Pancreas (tissue), 10 donors: ENCODE measurements around the gene NFIC. TPM values are rescaled to one million over a fixed set of nuclear protein-coding genes. Genes with fewer than 3 reads are reported as not detected.

ENCODE experiments used
- ATAC-seq, 4 donors: fragments of 200-7000 bp; cut with Tn5 transposase; one replicate each; pipeline versions ENCODE4 v1.8.0 to v1.9.1; 2020; ENCODE audit warnings: mild to moderate bottlenecking in 4 of 4, moderate library complexity in 4 of 4
- DNase-seq, 6 donors: peaks; one replicate each; pipeline ENCODE4 v3.0.0-alpha.2; 2020
- FAIRE-seq: peaks from 2 replicates; lab custom pipeline; 2012; peaks lifted over from hg19 to GRCh38; lab: Jason Lieb, UNC
- H3K27ac ChIP-seq, 4 donors: fragments of 200-600 bp; sonication (generic); 1 replicate in 3 of 4; 2 replicates in 1 of 4; pipeline versions ENCODE4 v1.5.0 to v1.8.0; 2020
- H3K27me3 ChIP-seq, 4 donors: fragments of 200-600 bp; one replicate each; pipeline ENCODE4 v1.8.0; 2021
- H3K36me3 ChIP-seq, 3 donors: fragments of 200-600 bp; sonication (generic) in 1 of 3; one replicate each; pipeline versions ENCODE4 v1.5.0 to v1.8.0; 2020 to 2021
- H3K4me1 ChIP-seq, 3 donors: fragments of 200-600 bp; one replicate each; pipeline ENCODE4 v1.8.0; 2021
- H3K4me3 ChIP-seq, 4 donors: fragments of 200-600 bp; sonication (generic) in 2 of 4; one replicate each; pipeline versions ENCODE4 v1.5.0 to v1.8.0; 2020 to 2021
- H3K9me3 ChIP-seq, 4 donors: fragments of 200-600 bp; one replicate each; pipeline ENCODE4 v1.8.0; 2021
- whole genome bisulfite sequencing, 2 donors: extraction: QIAGEN DNeasy Blood & Tissue Kit; methylation state at CpG; one replicate each; pipeline ENCODE4 v1.1.7; 2013; 5-methylcytosine and 5-hydroxymethylcytosine counted together
- intact Hi-C, 3 donors: fragments of 100-400 bp; cut with DNase I; formaldehyde crosslinking; loops; one replicate each; pipeline versions ENCODE4 v1.11.1 to v1.14.2; 2022
- polyA plus RNA-seq, 2 donors: library from polyadenylated mRNA; stranded (reverse); fragments of 200-250 nt; gene quantifications; one replicate each; pipeline ENCODE4 v1.2.3, GENCODE V29; 2013
- total RNA-seq, 6 donors: library from RNA; stranded (reverse); fragmentation: NEBNext Ultra II Directional in 4 of 6; extraction: Animal tissue kit (Norgen Biotek cat#: 25700) in 4 of 6; gene quantifications; one replicate each; pipeline versions ENCODE4 v1.2.1 to v1.2.4, GENCODE V29; 2021 to 2023
- TF ChIP-seq, protein P1 (sequence below), 4 donors: fragments of 200-600 bp; sonication (generic) in 3 of 4; IDR thresholded peaks; one replicate each; pipeline versions ENCODE4 v1.5.0 to v1.8.0; 2021; ENCODE audit warnings: antibody characterized with exemption in 4 of 4
- donor health status: healthy with polysubstance abuse.
- donor health status: DM: no; HTN: no; CAD: no; lungs with moderate emphysema.
- donor health status: DM: no; HTN: no; CAD: no.
- donor health status: control.
- donor health status: control.
- donor health status: Bipolar disorder and iron deficiency.
- donor health status: DM: yes; HTN: yes; CAD: no.
- donor health status: DM: no; HTN: no; CAD: no.
- donor health status: DM: no; HTN: no; CAD: no.
- donor health status: DM: yes; HTN: yes; CAD: no.

Gene NFIC
- total and polyA plus RNA-seq, 8 donors = 21.3 to 203 (median 115) TPM

DNA sequence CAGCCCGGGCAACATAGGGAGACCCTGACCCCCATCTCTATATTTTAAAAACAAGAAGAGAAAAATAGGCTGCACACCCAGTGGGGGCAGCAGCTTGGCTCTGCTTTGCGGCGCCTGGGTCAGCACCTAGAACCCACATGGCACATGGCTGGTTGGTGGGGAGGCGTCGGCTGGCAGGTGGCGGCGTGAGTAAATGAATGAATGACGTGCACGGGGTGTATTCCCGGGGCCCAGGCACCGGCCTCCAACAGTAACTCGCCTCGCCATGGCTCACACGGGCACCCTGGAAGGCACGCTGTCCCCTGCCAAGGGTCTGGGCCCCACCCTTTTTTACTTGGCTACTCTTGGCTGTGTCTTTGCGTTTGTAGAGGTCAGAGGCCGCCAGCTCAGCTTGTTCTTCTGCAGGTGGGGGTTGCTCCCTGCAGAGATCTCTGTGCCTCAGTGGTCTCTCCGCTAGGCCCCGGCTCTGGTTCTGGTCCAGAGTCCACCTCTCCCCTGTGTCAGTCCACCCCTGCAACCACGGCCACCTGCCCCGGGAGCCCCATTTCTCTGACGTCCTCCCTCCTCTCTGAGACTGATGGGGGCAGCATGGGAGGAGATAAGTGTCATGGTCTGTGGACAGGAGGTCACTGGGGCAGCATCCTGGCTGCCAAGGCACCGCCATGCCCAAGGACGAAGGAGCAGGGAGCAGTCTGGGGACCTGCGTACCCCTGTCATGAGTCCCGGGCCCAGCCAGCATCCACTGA, 145.3 kb downstream of the NFIC start:
- DNase-seq (peak in 1 of 6 donors; percentile 27), FAIRE-seq (no peak), ATAC-seq (no peak)
- H3K36me3 ChIP-seq = no peaks in the 10 kb centered on the region
- peaks cover 0 to 10% (median 6%) of the 10 kb centered on the region in 3 donors for H3K4me1 ChIP-seq
- no peaks in the 10 kb centered on the region for H3K27me3 ChIP-seq
- H3K4me3 ChIP-seq = no peak overlapping the region
- H3K27ac ChIP-seq = no peak overlapping the region
- intact Hi-C loops = no loop called here
- H3K9me3 ChIP-seq = no peaks in the 10 kb centered on the region
- TF ChIP-seq, protein P1, sequence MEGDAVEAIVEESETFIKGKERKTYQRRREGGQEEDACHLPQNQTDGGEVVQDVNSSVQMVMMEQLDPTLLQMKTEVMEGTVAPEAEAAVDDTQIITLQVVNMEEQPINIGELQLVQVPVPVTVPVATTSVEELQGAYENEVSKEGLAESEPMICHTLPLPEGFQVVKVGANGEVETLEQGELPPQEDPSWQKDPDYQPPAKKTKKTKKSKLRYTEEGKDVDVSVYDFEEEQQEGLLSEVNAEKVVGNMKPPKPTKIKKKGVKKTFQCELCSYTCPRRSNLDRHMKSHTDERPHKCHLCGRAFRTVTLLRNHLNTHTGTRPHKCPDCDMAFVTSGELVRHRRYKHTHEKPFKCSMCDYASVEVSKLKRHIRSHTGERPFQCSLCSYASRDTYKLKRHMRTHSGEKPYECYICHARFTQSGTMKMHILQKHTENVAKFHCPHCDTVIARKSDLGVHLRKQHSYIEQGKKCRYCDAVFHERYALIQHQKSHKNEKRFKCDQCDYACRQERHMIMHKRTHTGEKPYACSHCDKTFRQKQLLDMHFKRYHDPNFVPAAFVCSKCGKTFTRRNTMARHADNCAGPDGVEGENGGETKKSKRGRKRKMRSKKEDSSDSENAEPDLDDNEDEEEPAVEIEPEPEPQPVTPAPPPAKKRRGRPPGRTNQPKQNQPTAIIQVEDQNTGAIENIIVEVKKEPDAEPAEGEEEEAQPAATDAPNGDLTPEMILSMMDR (IDR thresholded peaks at IDR 0.05) = no peak
- WGBS, 2 donors = 81 to 82% methylated on average over 25 to 26 of the region's 26 CpGs

DNA sequence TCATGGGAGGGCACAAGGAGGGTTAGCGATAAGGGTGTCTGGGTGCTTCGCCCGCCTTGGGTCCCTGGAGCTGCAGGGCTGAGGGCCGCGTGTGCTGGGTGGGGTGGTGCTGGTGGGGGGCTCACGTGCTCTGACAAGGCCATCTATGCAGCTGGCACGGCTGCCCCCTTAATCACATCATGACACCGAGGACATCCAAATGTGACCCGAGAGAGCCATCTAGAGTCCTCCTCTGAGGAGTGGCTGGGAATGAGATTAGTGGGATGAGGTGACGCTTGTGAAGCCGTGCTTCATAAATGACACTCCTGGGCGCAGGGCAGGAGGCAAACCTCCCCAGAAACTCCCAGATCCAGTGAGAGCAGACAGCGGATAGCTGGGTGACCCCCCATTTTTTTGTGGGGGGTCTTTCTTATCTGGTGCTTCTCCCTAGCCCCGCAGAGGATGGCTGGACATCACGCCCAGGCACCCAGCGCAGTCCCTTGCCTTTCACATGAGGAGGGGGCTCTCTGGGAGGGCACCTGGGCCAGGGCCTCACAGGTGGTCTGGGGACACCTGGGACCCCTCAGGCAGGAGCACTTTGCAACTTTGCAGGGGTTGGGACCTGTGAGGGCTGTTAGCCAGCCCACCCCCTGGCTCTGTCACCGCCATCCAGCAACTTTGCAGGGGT, 146.3 kb downstream of the NFIC start:
- ATAC-seq = no peak
- peaks cover 0 to 13% (median 10%) of the 10 kb centered on the region in 3 donors for H3K4me1 ChIP-seq
- WGBS, 2 donors = 86 to 88% methylated on average over 17 of the region's 17 CpGs
- intact Hi-C loops = no loop called here
- FAIRE-seq = no peak
- H3K27ac ChIP-seq = no peak overlapping the region
- H3K27me3 ChIP-seq = no peaks in the 10 kb centered on the region
- no peaks in the 10 kb centered on the region for H3K36me3 ChIP-seq
- TF ChIP-seq, protein P1 (IDR thresholded peaks at IDR 0.05) = no peak
- no peaks in the 10 kb centered on the region for H3K9me3 ChIP-seq
- DNase-seq = no peak
- H3K4me3 ChIP-seq = no peak overlapping the region

DNA sequence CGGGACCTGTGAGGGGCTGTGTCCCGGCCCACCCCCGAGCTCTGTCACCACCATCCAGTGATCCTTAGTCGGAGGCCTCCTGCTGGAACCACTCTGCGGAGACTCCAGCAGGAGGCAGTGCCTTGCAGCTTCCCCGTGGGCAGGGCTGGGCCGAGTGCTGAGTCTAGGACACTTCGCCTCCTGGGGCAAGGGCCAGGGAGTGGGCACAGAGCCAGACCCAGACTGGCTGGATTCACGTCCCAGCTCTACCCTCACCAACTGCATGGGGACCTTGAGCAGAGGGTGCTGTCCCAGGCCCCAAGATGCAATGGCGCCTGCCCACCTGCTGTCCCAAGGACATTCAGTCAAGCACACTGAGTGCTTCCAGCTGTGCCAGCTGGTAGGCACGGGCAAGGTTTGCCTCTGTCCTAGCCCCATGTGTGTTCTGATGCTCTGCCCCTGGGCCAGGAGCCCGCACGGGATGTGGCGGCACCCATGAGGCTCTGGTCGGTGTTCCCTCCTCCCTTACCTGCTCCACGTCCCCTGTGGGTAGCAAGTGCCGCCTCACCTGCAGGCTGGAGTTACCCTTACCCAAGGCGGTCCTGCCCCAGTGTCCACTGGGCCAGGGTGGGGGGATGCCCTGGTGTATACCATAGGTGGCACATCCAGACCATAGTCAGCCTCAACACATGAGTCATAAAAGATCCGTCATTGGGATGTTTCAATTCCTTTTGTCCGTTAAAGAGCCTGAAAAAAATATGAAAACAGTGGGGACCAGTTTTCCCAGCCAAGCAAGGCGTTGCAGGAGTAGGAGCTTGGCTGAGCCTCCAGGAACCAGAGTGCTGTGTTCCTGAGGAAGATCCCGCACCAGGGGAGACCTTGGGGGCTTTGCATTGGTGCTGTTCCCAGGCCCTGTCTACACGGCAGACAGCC, 147.1 kb downstream of the NFIC start:
- peak in 2 of 4 donors; percentile 50 to 52 for ATAC-seq
- TF ChIP-seq, protein P1 (IDR thresholded peaks at IDR 0.05) = no peak

DNA sequence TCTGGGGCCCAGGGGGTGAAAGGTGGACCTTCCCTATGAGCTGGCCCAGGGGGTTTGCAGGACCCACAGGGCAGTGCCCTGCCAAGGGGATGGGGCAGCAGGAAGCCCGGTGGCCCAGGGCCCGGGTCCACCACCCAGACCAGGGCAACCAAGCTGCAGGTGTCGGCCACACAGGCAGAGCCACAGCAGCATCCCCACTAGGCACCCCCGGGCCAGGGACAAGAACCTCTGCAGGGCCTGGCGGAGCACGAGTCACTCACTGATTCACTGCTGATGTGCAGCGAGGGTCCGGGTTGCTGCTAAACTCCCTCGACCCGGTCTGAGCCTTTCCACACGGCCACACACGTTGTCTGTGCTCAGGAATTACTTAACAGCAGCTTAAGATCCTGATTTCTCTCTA, 148.5 kb downstream of the NFIC start:
- ATAC-seq (no peak), DNase-seq (no peak), FAIRE-seq (no peak)
- no peak overlapping the region for H3K27ac ChIP-seq
- intact Hi-C loops = no loop called here
- H3K4me3 ChIP-seq = no peak overlapping the region
- H3K9me3 ChIP-seq = no peaks in the 10 kb centered on the region
- WGBS, 2 donors = 90 to 93% methylated on average over 12 of the region's 12 CpGs
- H3K4me1 ChIP-seq = peaks cover 0 to 19% (median 16%) of the 10 kb centered on the region in 3 donors
- TF ChIP-seq, protein P1 (IDR thresholded peaks at IDR 0.05) = no peak
- H3K36me3 ChIP-seq = no peaks in the 10 kb centered on the region
- no peaks in the 10 kb centered on the region for H3K27me3 ChIP-seq

More for the DNA sequence above, 147.1 kb downstream of the NFIC start:
- Histone ChIP-seq H3K4me1 (peaks cover 0 to 18% (median 11%) of the 10 kb centered on the region in 3 donors), H3K27me3 (no peaks in the 10 kb centered on the region), H3K36me3 (no peaks in the 10 kb centered on the region), H3K9me3 (no peaks in the 10 kb centered on the region), H3K27ac (no peak overlapping the region), H3K4me3 (no peak overlapping the region)
- 72 to 73% methylated on average over 23 of the region's 23 CpGs for WGBS, 2 donors
- intact Hi-C loops = no loop called here
- FAIRE-seq = no peak
- peak; percentile 38 to 89 (median 60) for DNase-seq
